ENCODE data around the gene NEDD8. TPM values are rescaled to one million over a fixed set of nuclear protein-coding genes. Genes with fewer than 3 reads are reported as not detected.
"Not testable (repeated sequence)": the region's sequence is repeated elsewhere in the genome, so short reads cannot be mapped to it uniquely, and the experiment has no call there.

The NEDD8 gene
- total RNA-seq, 4 donors from 2014 or later, result 149 to 317 (median 172) TPM

- Histone ChIP-seq H3K36me3 (peaks cover 14 to 18% of the 10 kb centered on the region in 2 donors), H3K9me3 (no peaks in the 10 kb centered on the region), H3K4me1 (no peaks in the 10 kb centered on the region), H3K27me3 (no peaks in the 10 kb centered on the region), H3K4me3 (replicated peaks in 1 of 3) (no peak overlapping the region), H3K27ac (no peak overlapping the region)
- no peak for DNase-seq
- intact Hi-C loops (cut with DNase I), result no loop called here
- 93 to 95% methylated on average over 7 of the region's 7 CpGs for WGBS, 2 donors
- TF ChIP-seq CTCF (IDR thresholded peaks at IDR 0.05), result no peak
- TF ChIP-seq POLR2A (IDR thresholded peaks at IDR 0.05), result no peak
Measured at GRCh38 chr14:24204163-24205146, 27.7 kb downstream of the NEDD8 start.

DNA sequence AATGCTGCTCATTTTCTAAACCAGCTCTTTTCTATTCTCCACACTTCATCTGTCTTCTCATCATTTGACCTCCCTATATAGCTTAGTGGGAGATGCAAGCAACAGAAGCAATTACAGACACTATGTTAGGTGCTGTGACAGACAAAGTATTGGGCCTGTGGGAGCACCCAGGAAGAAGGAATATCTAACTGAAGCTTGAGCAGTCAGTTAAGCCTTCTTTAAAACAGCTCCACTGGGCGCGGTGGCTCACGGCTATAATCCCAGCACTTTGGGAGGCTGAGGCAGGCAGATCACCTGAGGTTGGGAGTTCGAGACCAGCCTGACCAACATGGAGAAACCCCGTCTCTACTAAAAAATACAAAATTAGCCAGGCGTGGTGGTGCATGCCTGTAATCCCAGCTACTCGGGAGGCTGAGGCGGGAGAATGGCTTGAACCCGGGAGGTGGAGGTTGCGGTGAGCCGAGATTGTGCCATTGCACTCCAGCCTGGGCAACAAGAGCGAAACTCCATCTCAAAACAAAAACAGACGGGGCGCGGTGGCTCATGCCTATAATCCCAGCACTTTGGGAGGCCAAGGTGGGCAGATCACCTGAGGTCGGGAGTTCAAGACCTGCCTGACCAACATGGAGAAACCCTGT, 28.8 kb downstream of the NEDD8 start:
- WGBS, 2 donors, result 92 to 94% methylated on average over 16 of the region's 16 CpGs
- DNase-seq, result not testable (repeated sequence)
- peaks cover 9 to 16% of the 10 kb centered on the region in 2 donors for H3K36me3 ChIP-seq

DNA sequence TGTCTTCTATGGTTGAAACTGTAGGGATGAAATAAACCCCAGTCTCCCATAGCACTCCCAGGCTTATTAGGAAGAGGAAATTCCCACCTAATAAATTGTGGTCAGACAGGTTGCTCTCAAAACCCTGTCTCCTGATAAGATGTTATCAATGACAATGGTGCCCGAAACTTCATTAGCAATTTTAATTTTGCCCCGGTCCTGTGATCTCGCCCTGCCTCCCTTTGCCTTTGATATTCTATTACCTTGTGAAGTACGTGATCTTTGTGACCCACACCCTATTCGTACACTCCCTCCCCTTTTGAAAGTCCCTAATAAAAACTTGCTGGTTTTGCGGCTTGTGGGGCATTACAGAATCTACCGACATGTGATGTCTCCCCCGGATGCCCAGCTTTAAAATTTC, 29.6 kb downstream of the NEDD8 start:
- H3K36me3 ChIP-seq; DNase-seq; H3K27ac ChIP-seq; H3K9me3 ChIP-seq; H3K27me3 ChIP-seq; H3K4me1 ChIP-seq; intact Hi-C loops (cut with DNase I); H3K4me3 ChIP-seq (replicated peaks in 1 of 3): not testable (repeated sequence)
- whole genome bisulfite sequencing, 2 donors, result 90% methylated on average over 8 of the region's 8 CpGs

More for the DNA sequence above, 28.8 kb downstream of the NEDD8 start:
- H3K4me3 ChIP-seq (replicated peaks in 1 of 3); H3K4me1 ChIP-seq; H3K27me3 ChIP-seq; H3K27ac ChIP-seq; intact Hi-C loops (cut with DNase I); H3K9me3 ChIP-seq: not testable (repeated sequence)

GRCh38 chr14:24198814-24199524, 33.2 kb downstream of the NEDD8 start:
- Histone ChIP-seq H3K4me3 (replicated peaks in 1 of 3) (no peak overlapping the region), H3K9me3 (no peaks in the 10 kb centered on the region), H3K36me3 (no peaks in the 10 kb centered on the region), H3K4me1 (peaks cover 16 to 29% of the 10 kb centered on the region in 2 donors), H3K27me3 (no peaks in the 10 kb centered on the region), H3K27ac (no peak overlapping the region)
- intact Hi-C loops (cut with DNase I), result no loop called here
- 92 to 93% methylated on average over 7 of the region's 7 CpGs for WGBS, 2 donors
- DNase-seq, result no peak
- TF ChIP-seq CTCF (IDR thresholded peaks at IDR 0.05), result no peak
- TF ChIP-seq POLR2A (IDR thresholded peaks at IDR 0.05), result no peak

DNA sequence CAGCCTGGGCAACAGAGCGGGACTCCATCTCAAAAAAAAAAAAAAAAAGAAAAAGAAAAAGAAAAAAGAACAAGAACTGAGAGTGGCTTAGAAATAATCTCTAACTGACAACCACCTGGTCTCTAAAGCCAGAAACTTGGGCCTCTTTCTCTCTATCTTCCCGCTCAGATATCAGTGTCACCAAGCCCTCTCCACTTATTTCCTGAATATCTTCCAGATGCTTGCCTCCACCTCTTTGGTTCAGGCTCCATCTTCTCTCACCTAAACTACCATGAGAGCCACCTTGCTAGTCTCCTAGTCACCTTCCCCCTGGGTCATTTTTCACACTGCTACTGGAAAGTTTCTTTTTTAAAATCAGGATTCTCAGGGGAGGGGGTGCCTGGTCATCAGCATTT, 35.1 kb downstream of the NEDD8 start:
- Histone ChIP-seq H3K4me3 (replicated peaks in 1 of 3) (no peak overlapping the region), H3K27me3 (no peaks in the 10 kb centered on the region), H3K36me3 (peaks cover 5 to 9% of the 10 kb centered on the region in 2 donors), H3K27ac (no peak overlapping the region), H3K9me3 (no peaks in the 10 kb centered on the region), H3K4me1 (peaks cover 17 to 31% of the 10 kb centered on the region in 2 donors)
- intact Hi-C loops (cut with DNase I), result no loop called here
- WGBS, 2 donors, result 98% methylated on average over 2 of the region's 2 CpGs
- no peak for DNase-seq
- TF ChIP-seq CTCF (IDR thresholded peaks at IDR 0.05) (no peak), POLR2A (IDR thresholded peaks at IDR 0.05) (no peak)
